HG02870 (cell line): ENCODE data around the gene FRAT2.
"Not testable (repeated sequence)": the region's sequence is repeated elsewhere in the genome, so short reads cannot be mapped to it uniquely, and the experiment has no call there.

Experiments
- ATAC-seq: cut with Tn5 transposase; IDR thresholded peaks from one replicate; pipeline ENCODE4 v1.9.1; 2021; ENCODE audit warnings: mild to moderate bottlenecking, moderate library complexity; ENCODE audit not compliant: unreplicated experiment

FRAT2 gene

DNA sequence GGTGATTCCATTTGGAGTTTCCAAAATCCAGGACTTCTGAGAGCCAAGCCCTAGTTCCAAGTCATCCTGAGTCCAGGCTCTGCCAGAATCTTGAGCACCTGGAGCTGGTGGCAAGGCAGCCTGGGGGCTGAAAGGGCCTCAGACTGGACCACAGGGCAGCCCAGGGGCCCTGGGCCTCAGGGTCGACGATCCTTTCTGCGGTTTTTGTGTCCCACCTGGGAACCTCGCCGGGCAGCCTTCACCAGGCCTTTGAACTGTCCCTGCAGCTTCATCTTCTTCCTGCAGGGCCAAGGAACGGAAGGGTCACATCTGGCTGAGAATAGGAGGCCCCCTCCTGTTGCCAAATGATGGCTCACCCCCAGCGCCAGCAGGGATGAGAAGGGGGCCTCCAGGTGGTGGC, 22.4 kb upstream of the FRAT2 start:
- no peak for ATAC-seq

DNA sequence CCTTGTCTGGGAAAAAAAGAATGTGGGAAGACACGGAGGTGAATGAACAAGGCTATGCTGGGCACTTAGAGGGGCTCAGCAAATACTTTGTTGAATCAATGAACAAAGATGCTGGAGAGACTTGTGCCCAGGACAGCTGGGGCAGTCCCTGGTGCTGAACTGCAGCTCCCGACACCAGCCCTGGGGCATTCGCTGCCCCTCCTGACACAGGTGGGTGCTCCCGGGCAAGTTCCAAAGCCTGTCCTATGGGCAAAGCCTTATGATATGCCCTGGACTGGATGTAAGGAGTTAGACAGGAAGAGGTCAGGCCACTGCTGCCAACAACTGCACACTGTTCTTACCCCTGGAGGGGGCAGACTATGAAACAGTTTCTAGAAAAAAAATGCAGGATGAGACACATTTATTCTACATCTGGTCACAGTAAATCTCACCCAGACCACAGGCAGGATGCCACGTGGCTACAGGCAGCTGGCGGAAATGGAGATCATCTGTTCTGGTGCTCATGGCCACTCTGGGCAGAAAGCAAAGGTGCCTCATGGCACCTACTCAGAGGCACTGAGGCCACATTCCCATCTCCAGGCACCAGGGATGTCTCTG, 21.9 kb upstream of the FRAT2 start:
- no peak for ATAC-seq

DNA sequence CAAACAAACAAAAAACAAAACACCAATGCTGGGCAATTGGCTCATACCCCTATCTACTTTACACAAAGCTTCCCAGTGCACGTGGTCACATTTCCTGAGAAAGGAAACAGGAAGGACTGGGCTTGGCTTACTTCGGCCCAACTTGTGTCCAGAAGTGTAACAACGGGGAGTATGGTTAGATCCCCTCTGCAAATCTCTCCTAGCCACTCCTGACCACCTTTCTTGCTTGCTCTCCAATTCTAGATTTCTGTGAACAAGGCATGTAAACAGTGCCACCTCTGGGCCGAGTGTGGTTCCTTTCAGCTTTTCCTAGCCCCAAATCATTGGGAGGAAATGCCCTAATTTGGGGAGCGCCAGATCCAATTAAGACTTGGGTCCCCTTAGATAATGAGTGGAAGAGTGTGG, 21.0 kb upstream of the FRAT2 start:
- no peak for ATAC-seq

DNA sequence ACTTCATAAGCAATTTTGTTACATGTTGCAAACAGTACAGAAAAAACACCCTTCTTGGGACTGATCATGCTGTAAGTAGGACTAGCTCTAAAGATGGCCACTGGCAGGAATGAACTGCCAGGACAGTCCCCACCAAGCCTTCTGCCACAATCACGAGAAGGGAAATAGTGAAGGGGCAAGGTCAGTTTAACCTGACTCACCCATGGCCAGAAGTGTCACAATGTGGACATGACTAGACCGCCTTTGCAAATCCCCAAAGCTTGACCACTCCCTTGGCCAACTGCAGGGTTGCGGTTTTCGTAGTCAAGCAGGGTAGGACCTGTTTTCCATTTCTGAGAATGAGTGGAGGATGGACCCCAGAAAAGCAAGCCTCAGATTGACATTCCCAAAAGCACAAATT, 19.4 kb upstream of the FRAT2 start:
- ATAC-seq, result no peak

DNA sequence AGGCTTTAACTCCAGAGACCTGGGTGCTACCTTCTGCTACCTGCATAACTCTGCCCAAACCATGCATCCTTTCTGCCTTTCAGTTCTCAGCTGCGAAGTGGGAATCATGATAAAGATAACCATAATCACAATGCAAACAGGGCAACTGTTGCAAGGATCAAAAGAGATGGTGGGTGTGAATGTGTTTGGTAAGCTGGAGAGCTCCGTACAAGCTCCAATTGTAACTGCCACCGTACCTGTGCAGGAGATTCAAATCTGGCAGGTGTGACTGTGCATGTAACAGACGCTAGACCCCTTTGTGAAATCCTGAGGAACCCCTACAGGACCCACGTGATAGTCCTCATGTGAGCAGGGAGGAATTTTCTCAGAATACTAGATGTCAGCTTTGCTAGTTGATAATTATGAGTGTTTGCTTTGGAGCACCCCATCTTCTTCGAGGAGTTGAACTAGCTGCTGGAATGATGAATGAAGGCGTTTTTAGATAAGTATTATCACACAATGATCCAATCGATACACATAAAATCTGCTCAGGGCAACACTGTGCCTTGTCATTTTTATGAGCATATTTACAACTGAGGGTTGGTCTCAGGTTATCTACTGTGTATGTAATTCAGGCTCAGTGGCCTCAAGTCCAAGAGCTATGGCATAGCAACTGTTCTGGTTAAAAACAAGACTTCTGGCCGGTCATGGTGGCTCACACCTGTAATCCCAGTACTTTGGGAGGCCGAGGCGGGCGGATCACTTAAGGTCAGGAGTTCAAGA, 15.4 kb upstream of the FRAT2 start:
- ATAC-seq, result no peak

DNA sequence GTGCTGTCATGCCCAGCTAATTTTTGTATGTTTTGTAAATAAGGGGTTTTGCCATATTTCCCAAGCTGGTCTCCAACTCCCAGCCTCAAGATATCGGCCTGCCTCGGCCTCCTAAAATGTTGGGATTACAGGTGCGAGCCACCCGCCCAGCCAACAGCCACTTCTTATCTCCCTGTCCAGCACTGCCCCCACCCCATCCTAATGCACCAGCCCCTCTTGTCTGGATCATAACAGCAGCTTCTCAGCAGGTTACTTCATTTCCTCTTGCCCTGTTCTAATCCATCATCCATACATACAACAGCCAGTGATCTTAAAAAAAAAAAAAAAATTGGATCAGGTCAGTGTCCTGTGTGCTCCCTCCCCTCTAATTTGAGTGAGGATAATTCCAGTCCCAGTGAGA, 12.8 kb upstream of the FRAT2 start:
- no peak for ATAC-seq

DNA sequence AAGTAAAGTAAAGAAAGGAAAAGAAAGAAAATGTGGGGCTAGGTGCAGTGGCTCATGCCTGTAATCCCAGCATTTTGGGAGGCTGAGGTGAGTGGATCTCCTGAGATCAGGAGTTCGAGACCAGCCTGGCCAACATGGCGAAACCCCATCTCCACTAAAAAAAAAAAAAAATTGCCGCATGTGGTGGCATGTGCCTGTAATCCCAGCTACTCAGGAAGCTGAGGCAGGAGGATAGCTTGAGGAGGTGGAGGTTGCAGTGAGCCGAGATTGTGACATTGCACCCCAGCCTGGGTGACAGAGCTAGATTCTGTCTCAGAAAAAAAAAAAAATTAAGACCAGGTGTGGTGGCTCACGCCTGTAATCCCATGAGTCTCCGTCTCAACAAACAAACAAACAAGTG, 9.1 kb upstream of the FRAT2 start:
- not testable (repeated sequence) for ATAC-seq

DNA sequence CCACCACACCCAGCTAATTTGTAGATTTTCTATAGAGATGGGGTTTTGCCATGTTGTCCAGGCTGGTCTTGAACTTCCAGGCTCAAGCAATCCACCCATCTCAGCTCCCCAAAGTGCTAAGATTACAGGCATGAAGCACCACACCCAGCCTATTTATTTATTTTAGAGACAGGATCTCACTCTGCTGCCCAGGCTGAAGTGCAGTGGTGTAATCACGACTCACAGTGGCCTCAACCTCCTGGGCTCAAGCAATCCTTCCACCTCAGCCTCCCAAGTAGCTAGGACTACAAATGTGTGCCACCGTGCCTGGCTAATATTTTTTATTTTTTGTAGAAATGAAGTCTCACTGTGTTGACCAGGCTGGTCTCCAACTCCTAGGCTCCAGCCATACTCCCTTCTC, 6.9 kb upstream of the FRAT2 start:
- ATAC-seq, result no peak

DNA sequence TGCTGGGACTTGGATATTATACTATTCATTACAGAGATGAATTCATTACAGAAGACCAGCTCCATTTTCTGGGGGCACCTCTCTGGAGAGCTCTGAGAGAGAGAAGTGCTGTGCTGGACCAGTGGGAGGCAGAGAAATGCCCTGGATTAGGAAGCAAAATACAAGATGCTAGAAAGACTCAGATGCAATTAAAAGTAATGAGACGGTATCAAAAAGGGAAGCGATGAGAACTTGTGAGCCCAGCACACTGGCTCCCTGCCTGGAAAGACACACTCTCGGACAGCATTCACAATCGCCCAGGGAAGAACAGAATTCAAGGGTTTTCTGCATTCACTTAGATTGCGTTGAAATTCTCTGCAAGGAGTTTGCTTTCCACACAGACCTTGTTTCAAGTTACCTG, 3.5 kb upstream of the FRAT2 start:
- ATAC-seq, result no peak

DNA sequence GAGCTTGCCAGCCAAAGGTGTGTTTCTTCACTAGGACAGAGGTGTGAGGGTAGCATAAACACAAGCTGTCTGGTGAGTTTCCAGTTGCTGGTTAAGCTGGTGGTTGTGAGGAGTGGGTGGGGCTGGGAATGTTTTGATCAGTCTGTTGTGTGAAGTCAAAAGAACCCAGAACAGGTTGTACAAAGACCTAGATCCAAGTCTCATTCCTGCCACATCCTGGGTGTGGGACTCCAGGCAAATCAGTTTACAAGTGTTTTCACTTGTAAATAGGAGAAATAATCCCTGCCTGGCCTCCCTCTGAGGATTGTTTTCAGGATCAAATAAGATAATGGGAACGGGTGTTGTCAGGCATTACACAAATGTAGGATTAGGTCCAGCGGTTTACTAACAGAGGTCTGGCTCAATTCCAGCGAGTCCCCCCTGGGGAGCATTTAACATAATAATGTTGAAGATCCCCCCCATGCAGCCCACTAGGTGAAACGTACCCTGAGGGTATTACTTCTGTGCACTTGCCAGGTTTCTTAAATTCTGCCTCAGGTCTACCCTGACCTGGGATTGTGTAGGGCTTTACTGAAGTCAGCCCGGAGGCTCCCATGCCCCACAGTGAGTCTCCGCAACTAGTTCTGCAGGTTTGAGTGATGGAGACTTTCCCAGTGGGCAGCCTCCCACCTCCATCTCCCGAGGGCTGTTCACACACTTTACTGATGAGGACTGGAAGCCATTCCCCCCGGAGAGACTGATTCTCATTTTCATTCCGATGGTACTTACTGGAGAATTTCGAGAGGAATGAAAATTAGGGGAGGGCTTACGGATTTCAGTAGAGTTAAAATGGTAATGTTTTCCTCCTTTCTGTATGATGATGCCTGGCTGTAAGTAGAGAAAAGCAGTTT, 2.7 kb upstream of the FRAT2 start:
- ATAC-seq, result no peak

DNA sequence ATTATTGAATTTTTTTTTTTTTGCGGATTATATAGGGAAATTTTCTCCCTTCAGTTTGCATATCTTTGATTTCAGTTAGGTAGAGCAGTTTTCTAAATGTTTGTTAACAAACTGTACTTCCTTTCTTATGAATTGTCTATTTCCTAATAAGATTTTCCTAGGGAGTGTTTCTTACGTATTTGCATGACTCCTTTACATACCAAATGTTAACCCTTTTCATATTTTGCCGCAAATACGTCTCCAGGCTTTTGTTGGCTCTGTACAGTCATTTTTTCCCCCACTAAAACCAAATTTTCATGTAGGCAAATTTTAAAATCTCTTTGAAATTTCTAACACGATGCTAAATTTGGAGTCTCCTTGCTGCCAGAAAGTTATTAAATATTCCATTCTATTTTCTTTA, 1.9 kb upstream of the FRAT2 start:
- no peak for ATAC-seq

DNA sequence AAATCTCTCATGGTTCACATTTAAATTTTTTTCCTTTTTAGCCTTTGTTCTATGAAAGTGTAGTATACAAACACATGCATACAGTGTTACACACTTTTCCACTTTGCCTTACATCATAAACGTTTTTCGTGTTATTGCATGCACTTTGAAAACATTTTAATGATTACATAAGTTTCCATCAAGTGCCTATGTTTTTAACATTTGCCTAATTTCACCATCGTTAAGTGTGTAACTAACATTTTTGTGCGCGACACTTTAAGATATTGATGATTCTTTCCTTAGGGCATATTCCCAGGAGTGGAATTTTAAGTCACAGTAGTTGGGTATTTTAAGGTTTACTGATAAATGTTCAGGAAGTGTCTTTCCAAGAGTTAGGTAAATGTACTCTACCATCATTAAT, 1.5 kb upstream of the FRAT2 start:
- no peak for ATAC-seq

DNA sequence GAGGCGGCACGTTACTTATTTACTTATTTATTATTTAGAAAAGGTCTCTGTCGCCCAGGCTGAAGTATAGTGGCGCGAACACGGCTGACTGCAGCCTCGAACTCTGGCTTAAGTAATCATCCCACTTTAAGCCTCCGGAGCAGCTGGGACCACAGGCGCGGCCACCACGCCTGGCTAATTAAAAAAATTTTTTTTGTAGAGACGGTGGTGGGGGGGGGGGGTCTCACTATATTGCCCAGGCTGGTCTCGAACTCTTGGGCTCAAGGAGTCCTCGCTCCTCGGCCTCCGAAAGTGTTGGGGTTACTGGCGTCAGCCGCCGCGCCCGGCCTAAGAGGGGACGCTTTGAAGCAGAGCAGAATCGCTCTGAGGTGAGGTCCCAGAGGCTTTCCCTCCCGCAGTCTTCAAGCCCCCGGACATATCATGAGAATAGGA, 675 bp upstream of the FRAT2 start:
- ATAC-seq, result no peak

DNA sequence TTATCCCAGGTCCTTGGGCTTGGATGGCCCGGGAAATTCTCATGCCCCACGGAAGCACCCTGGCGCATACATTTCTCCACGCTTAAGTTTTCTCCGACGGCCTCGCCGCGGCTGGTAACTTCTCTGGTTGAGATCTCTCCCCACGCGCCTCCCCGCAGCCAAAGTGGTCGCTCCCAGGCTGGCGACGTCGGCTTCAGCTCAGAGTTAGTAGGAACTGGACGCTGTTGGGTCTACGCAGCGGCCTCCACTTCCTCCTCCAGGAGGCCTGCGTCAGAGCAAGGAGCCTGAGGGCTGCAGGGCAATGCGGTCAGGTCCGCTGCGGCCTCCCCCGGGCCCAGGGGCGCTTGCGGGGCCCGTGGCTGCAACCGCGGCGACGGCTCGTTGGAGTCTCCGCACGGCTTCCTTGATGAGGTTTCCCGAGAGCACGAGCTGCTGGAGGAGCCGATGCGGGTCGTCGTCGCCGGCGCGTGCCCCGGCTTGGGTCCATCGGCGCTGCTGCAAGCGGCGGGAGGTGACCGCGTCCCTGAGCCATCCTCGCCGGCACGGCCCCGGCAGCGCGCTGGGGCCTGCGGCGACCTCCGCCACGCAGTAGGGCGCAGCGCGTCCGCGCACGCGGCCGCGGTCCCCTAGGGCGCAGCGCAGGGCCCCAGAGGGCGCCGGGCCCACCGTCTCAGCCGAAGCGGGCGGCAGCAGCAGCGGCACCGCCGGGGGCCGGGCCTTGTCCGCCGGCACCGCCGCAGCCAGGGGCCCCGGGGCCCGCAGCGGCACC, 744 bp downstream of the FRAT2 start:
- peak; percentile 14 for ATAC-seq

DNA sequence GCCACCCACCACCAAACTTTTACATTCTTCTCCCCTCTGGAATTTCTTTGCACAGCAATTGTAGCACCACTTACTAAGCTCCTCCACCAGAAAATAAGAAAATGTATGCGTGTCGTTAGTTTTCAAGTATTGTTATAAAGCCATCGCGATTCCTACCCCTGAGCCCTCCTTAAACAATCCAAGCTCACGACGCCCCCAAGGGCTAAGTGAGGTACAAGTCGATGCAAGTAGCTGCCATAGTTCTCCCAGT, 1.3 kb downstream of the FRAT2 start:
- no peak for ATAC-seq

DNA sequence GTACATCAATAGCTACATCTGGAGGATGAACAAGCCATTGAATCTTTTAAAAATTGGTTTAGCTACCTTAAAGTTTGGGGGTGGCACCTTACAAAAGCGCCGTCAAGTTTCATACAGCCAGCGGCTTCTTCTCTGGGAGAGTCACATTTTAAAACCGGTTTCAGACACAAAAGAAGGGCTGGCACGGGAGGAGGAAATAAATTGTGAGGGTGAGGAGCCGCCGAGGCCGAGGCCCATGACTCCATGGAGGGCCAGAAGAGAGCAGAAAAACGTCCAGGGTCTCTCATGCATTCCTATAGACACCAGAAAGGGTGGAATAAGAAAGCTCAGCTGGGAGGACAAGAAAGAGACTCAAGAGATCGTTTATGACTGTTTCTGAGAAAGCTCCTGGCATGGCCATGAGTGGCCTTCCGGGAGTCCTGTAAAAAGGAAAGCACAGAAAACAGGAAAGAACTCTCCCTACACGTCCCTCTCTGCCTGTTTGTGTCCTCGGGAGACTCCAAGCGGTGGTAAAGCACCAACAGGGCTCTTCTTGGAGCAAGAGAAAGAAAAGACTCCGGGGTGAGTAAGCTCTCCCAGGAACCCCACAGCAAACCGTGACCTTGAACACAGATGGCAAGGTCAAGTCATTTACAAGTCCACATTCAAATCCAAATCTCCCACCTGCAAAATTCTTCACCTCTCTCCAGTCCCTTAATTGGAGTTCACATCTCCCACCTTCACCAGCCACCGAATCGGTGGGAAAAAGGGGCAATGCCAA, 1.8 kb downstream of the FRAT2 start:
- no peak for ATAC-seq

DNA sequence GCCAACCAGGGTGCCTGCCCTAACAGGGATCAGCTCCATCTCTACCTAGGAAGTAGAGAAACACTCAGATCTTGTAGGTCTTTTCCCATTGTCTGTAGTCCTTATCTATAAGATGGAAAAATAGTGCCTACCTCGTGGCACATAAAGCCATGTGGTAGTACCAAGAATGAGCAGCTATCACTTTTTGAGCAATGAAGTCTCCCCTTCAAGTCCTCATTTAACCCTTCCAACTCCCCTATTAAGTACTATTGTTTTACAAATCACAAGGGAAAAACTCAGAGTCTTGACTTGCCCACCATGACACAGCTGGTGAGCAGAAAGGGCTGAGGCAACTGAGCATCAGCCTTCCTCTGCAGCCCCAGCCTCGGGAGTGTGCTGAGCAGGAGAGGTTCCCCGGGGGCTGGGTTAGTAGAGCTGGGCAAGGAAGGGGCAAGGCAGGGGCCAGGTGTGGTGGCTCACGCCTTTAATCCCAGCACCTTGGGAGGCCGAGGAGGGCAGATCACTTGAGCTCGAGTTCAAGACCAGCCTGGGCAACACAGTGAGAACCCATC, 3.3 kb downstream of the FRAT2 start:
- no peak for ATAC-seq

DNA sequence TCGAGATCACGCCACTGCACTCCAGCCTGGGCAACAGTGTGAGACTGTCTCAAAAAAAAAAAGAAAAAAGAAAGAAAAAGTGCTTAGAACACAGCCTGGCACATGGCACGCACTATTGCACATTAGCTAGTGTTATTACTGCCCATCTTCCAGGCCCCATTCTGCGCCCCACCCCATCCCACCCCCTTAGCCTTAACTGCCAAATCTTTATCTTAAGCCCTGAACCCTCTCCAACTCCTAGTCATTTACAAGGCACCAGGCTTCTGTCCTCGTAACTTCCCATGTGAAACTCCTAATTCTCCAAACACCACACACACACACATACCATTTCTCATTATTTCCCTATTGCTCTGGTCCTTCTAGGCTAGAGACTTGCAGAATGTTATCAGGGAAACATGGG, 4.8 kb downstream of the FRAT2 start:
- ATAC-seq, result no peak

DNA sequence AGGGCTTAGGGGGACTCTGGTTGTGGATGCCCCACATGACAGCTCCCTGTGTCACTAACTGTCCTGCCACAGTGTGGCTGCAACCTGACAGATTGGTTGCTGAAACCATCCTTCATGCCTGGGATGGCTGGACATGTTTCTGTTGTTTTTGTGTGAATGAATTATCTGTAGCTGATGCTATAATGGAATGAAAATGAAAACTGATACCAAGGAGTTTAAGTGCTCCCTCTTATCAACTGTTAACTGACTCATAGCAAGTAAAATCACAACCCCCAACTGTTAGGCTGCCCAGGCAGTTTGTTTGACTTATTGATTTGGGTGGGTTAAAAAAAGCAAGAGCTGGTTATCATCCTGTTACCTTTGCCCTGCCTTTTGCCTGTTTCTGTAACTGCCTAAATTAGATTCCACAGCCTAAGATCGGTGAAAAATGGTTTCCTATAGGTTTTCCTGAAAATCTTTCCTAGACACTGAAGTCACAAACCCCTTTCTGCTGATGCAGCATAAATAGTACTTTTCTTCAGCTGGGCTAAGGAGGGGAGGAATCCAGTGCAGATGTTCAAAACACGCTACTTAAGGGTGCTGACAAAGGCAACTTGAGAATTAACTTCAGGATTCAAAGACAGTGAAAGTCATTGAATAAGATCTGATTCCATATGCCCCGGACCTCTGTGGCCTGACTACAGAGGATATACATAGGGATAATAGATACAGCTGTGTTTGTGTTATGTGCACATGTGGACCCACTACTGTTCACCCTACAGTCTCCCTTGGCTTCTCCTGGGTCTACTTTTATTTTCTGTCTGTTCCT, 5.7 kb downstream of the FRAT2 start:
- ATAC-seq, result no peak
